Coronary artery (tissue), 2 donors: ENCODE data around the gene KIF5C.

Experiments
- DNase-seq: peaks from one replicate; pipeline ENCODE4 v3.0.0-alpha.2; 2017; ENCODE audit warnings: low spot score
- H3K27ac ChIP-seq, 2 donors: fragments of 200-600 bp; sonication (generic); one replicate each; pipeline ENCODE4 v1.5.1; 2016 to 2019
- H3K4me3 ChIP-seq: fragments of 200-600 bp; sonication (generic); 2 replicates; pipeline ENCODE4 v1.5.1; 2016; ENCODE audit warnings: mild to moderate bottlenecking, moderate library complexity
- CTCF ChIP-seq: fragments of 200-600 bp; sonication (generic); IDR thresholded peaks from one replicate; pipeline ENCODE4 v1.5.1; 2019; ENCODE audit warnings: antibody characterized with exemption

Gene KIF5C

GRCh38 chr2:149055751-149056150, 180.7 kb downstream of the KIF5C start:
- no peak for DNase-seq
- Histone ChIP-seq H3K27ac (no peak overlapping the region), H3K4me3 (no peak overlapping the region)
- TF ChIP-seq CTCF, result no peak

GRCh38 chr2:149056541-149057255, 181.7 kb downstream of the KIF5C start:
- H3K27ac ChIP-seq, result no peak overlapping the region
- TF ChIP-seq CTCF, result no peak
- no peak overlapping the region for H3K4me3 ChIP-seq

GRCh38 chr2:149057401-149057800, 182.4 kb downstream of the KIF5C start:
- TF ChIP-seq CTCF, result no peak
- Histone ChIP-seq H3K4me3 (no peak overlapping the region), H3K27ac (no peak overlapping the region)
- no peak for DNase-seq

More at GRCh38 chr2:149056541-149057255, 181.7 kb downstream of the KIF5C start:
- no peak for DNase-seq

- no peak overlapping the region for H3K4me3 ChIP-seq
- no peak for TF ChIP-seq CTCF
- no peak for DNase-seq
- no peak overlapping the region for H3K27ac ChIP-seq
Measured at GRCh38 chr2:149058936-149059335, 183.9 kb downstream of the KIF5C start.

GRCh38 chr2:149059822-149060221, 184.8 kb downstream of the KIF5C start:
- no peak for DNase-seq
- TF ChIP-seq CTCF, result no peak
- no peak overlapping the region for H3K4me3 ChIP-seq
- H3K27ac ChIP-seq, result no peak overlapping the region

- Histone ChIP-seq H3K4me3 (no peak overlapping the region), H3K27ac (no peak overlapping the region)
- no peak for TF ChIP-seq CTCF
- no peak for DNase-seq
Measured at GRCh38 chr2:149061133-149061745, 186.2 kb downstream of the KIF5C start.

GRCh38 chr2:149062531-149062930, 187.5 kb downstream of the KIF5C start:
- no peak for DNase-seq
- Histone ChIP-seq H3K27ac (no peak overlapping the region), H3K4me3 (no peak overlapping the region)
- TF ChIP-seq CTCF, result no peak
